HG03520 (cell line): ENCODE measurements around the gene TMOD2.

Source experiments
- ATAC-seq: cut with Tn5 transposase; IDR thresholded peaks from one replicate; pipeline ENCODE4 v1.9.1; 2021; ENCODE audit warnings: mild to moderate bottlenecking, moderate library complexity; ENCODE audit not compliant: unreplicated experiment

TMOD2 gene

GRCh38 chr15:51849860-51850259 is 98.5 kb downstream of the TMOD2 start:
- ATAC-seq, result no peak

DNA sequence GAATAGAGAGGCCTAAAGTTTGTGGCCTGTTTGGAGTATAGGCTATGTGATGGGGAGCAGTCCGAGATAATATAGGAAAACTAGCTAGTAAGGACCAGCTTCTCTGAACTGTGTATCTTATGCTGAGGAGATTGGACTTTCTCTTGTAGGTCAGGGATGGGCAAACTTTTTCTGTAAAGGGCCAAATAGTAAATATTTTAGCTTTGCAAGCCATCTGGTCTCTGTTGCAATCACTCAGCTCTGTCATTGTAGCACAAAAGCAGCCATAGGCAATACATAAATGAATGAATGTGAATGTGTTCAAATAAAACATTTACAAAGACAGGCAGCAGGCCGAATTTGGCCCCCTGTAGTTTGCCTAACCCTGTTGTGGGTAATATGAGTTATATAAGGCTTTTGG is 102.6 kb downstream of the TMOD2 start:
- no peak for ATAC-seq

- no peak for ATAC-seq
These were observed 104.2 kb downstream of the TMOD2 start for GRCh38 chr15:51855612-51856011.

- no peak for ATAC-seq
These were observed 105.5 kb downstream of the TMOD2 start for GRCh38 chr15:51856714-51857380.

GRCh38 chr15:51861557-51862359 is 110.4 kb downstream of the TMOD2 start:
- no peak for ATAC-seq

DNA sequence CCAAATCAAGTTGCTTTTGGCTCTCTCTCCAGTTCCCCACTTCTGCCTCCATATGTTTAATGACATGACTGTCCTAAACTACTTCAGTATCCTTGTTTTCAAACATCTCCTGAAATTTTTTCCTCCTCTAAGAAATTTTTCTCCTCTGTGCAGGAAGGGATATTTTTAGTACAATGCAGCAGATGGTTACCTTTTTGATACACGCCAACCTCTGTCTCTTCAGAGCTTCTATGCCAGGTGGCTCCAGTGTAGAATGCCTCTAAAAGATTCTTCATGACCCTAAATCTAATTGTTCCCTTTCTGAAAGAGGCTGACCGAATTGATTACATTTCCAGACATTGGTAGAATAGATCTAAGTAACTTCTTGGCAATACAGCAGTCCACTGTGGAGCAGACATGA is 111.7 kb downstream of the TMOD2 start:
- ATAC-seq, result no peak

- ATAC-seq, result no peak
These were observed 113.1 kb downstream of the TMOD2 start for GRCh38 chr15:51864408-51865056.

DNA sequence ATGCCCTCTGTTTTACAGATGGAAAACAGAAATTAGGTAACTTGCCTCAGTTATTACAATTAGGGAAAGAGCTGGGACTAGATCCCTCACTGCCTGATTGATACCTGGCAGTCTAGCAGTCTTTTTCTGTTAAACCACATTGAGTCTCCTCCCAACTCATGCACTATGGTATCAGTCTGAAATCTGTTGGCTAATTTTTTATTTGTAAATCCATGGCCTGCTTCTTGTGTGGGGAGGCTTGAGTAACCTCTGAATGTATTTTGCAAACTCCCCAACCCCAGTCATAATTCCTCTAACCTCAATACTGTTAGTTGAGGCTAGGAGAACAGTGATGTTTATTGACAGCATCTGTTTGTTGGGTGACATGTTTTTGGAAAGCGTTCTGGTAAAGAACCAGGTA is 113.9 kb downstream of the TMOD2 start:
- no peak for ATAC-seq
